Measurements from ENCODE around the gene CREBL2. TPM values are rescaled to one million over a fixed set of nuclear protein-coding genes. Genes with fewer than 3 reads are reported as not detected.
"Not testable (repeated sequence)": the region's sequence is repeated elsewhere in the genome, so short reads cannot be mapped to it uniquely, and the experiment has no call there.

CREBL2 gene
- total RNA-seq, 1 experiment from 2014 or later: 18.3 TPM

DNA sequence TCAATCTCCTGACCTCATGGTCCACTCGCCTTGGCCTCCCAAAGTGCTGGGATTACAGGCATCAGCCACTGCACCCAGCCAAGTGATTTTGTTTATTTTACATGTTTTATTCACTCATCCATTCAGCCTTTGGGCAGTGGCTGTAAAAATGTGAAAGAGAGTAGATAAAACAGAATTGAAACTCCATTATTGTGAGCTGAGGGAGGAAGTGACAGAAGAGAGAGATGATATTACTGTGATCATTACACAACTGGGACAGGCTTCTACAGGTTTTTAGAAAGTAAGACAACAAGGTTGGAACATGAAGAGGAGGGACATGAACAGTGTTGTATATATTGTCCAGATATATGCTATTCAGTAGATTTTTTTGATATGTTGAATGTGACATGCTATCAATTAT lies 25.0 kb downstream of the CREBL2 start:
- Histone ChIP-seq H4K5ac (ENCODE audit: insufficient read length, low read depth, low read length) (no peak overlapping the region), H3K4ac (ENCODE audit: low read depth, low read length) (no peak overlapping the region), H4K8ac (replicated peaks; ENCODE audit: insufficient read length, low read depth, low read length) (no peak overlapping the region), H3K9ac (ENCODE audit: extremely low read depth, insufficient read length, low read length) (no peak overlapping the region), H2BK120ac (ENCODE audit: low read depth, low read length, poor library complexity, severe bottlenecking) (no peak overlapping the region), H3K23ac (ENCODE audit: insufficient read length, low read depth, low read length) (no peak overlapping the region), H2BK12ac (ENCODE audit: insufficient read length, low read depth, low read length) (no peak overlapping the region), H3K27me3 (ENCODE audit: insufficient read depth, low read length) (no peaks in the 10 kb centered on the region), H4K20me1 (ENCODE audit: control insufficient read depth, insufficient read depth, insufficient read length) (no peaks in the 10 kb centered on the region), H3T11ph (ENCODE audit: low read length) (no peak overlapping the region), H3K9me3 (ENCODE audit: control insufficient read depth, low read depth, low read length) (no peaks in the 10 kb centered on the region), H2AK5ac (ENCODE audit: insufficient read length, low read length) (no peak overlapping the region), H3K14ac (ENCODE audit: insufficient read depth, low read length) (no peak overlapping the region), H3K4me2 (ENCODE audit: insufficient read depth, insufficient read length, low read length) (no peak overlapping the region), H2BK20ac (ENCODE audit: low read depth, low read length, poor library complexity, severe bottlenecking) (no peak overlapping the region), H3K23me2 (ENCODE audit: insufficient read length, low read depth, low read length, poor library complexity, severe bottlenecking) (no peaks in the 10 kb centered on the region), H3K18ac (ENCODE audit: insufficient read length, low read depth, low read length) (no peak overlapping the region), H3K79me1 (ENCODE audit: insufficient read depth, low read depth, low read length, poor library complexity, severe bottlenecking) (no peaks in the 10 kb centered on the region), H3K4me1 (ENCODE audit: insufficient read depth, low read length) (no peaks in the 10 kb centered on the region), H2AFZ (ENCODE audit: low read length) (no peak overlapping the region), H3K27ac (ENCODE audit: insufficient read length, low read depth, low read length) (no peak overlapping the region), H4K91ac (ENCODE audit: insufficient read length, low read depth, low read length) (no peak overlapping the region), H3K56ac (ENCODE audit: insufficient read length, low read depth, low read length) (no peak overlapping the region), H2BK15ac (ENCODE audit: low read depth, low read length) (no peak overlapping the region), H3K79me2 (ENCODE audit: insufficient read depth, low read length) (no peaks in the 10 kb centered on the region), H2BK5ac (ENCODE audit: insufficient read length, low read length) (no peak overlapping the region)
- no CpG with 5 or more reads among the region's 1 CpG for WGBS (ENCODE audit: extremely low coverage, insufficient read length, low lambda C conversion rate)
- Mint-ChIP-seq H3K36me3 (ENCODE audit: insufficient read depth in 1 of 3, low read depth in 3 of 3) (peaks cover 24 to 43% (median 37%) of the 10 kb centered on the region in 3 experiments), H3K4me1 (no peaks in the 10 kb centered on the region), H3K4me3 (no peak overlapping the region), H3K27ac (no peak overlapping the region), H3K27me3 (ENCODE audit: low read depth) (no peaks in the 10 kb centered on the region), H3K9me3 (peaks cover 7 to 13% of the 10 kb centered on the region in 2 experiments)
- TF ChIP-seq, protein P1, sequence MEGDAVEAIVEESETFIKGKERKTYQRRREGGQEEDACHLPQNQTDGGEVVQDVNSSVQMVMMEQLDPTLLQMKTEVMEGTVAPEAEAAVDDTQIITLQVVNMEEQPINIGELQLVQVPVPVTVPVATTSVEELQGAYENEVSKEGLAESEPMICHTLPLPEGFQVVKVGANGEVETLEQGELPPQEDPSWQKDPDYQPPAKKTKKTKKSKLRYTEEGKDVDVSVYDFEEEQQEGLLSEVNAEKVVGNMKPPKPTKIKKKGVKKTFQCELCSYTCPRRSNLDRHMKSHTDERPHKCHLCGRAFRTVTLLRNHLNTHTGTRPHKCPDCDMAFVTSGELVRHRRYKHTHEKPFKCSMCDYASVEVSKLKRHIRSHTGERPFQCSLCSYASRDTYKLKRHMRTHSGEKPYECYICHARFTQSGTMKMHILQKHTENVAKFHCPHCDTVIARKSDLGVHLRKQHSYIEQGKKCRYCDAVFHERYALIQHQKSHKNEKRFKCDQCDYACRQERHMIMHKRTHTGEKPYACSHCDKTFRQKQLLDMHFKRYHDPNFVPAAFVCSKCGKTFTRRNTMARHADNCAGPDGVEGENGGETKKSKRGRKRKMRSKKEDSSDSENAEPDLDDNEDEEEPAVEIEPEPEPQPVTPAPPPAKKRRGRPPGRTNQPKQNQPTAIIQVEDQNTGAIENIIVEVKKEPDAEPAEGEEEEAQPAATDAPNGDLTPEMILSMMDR (conservative IDR thresholded peaks at IDR 0.05): no peak
- no peak for DNase-seq

DNA sequence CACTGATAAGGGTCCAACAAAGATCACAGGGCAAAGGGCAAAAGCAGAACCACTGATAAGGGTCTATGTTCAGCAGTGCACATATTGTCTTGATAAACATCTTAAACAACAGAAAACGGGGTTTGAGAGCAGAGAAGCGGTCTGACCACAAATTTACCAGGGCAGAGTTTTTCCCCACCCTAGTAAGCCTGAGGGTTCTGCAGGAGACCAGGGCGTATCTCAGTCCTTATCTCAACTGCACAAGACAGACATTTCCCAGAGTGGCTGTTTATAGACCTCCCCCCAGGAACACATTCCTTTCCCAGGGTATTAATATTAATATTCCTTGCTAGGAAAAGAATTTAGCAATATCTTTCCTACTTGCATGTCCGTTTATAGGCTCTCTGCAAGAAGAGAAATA lies 28.3 kb downstream of the CREBL2 start:
- H3K14ac ChIP-seq (ENCODE audit: insufficient read depth, low read length); H3K9ac ChIP-seq (ENCODE audit: extremely low read depth, insufficient read length, low read length); H2BK20ac ChIP-seq (ENCODE audit: low read depth, low read length, poor library complexity, severe bottlenecking); H3K18ac ChIP-seq (ENCODE audit: insufficient read length, low read depth, low read length); H2BK12ac ChIP-seq (ENCODE audit: insufficient read length, low read depth, low read length); H2AFZ ChIP-seq (ENCODE audit: low read length); H3T11ph ChIP-seq (ENCODE audit: low read length); H3K27ac Mint-ChIP-seq; H3K79me2 ChIP-seq (ENCODE audit: insufficient read depth, low read length); H3K4me3 Mint-ChIP-seq; H3K79me1 ChIP-seq (ENCODE audit: insufficient read depth, low read depth, low read length, poor library complexity, severe bottlenecking); H2BK5ac ChIP-seq (ENCODE audit: insufficient read length, low read length); H3K9me3 ChIP-seq (ENCODE audit: control insufficient read depth, low read depth, low read length); H2BK120ac ChIP-seq (ENCODE audit: low read depth, low read length, poor library complexity, severe bottlenecking); H3K27me3 Mint-ChIP-seq (ENCODE audit: low read depth); H4K5ac ChIP-seq (ENCODE audit: insufficient read length, low read depth, low read length); H2AK5ac ChIP-seq (ENCODE audit: insufficient read length, low read length); H3K56ac ChIP-seq (ENCODE audit: insufficient read length, low read depth, low read length); H3K4me2 ChIP-seq (ENCODE audit: insufficient read depth, insufficient read length, low read length); H4K8ac ChIP-seq (replicated peaks; ENCODE audit: insufficient read length, low read depth, low read length); H4K20me1 ChIP-seq (ENCODE audit: control insufficient read depth, insufficient read depth, insufficient read length); H4K91ac ChIP-seq (ENCODE audit: insufficient read length, low read depth, low read length); H3K27ac ChIP-seq (ENCODE audit: insufficient read length, low read depth, low read length); H3K4ac ChIP-seq (ENCODE audit: low read depth, low read length); H2BK15ac ChIP-seq (ENCODE audit: low read depth, low read length); H3K27me3 ChIP-seq (ENCODE audit: insufficient read depth, low read length); DNase-seq; H3K4me1 ChIP-seq (ENCODE audit: insufficient read depth, low read length); H3K23me2 ChIP-seq (ENCODE audit: insufficient read length, low read depth, low read length, poor library complexity, severe bottlenecking); H3K23ac ChIP-seq (ENCODE audit: insufficient read length, low read depth, low read length): not testable (repeated sequence)
- WGBS (ENCODE audit: extremely low coverage, insufficient read length, low lambda C conversion rate): no CpG with 5 or more reads among the region's 4 CpGs
- Mint-ChIP-seq H3K36me3 (ENCODE audit: insufficient read depth in 1 of 3, low read depth in 3 of 3) (peaks cover 26 to 49% (median 44%) of the 10 kb centered on the region in 3 experiments), H3K4me1 (peaks cover 13 to 15% of the 10 kb centered on the region in 2 experiments), H3K9me3 (peaks cover 7 to 13% of the 10 kb centered on the region in 2 experiments)
